NCI-H774 (cell line): ENCODE results near the gene NDUFA11.

ENCODE experiments used
- DNase-seq: peaks from one replicate; lab custom pipeline; 2025; lab: John Stamatoyannopoulos, UW

Gene NDUFA11

DNA sequence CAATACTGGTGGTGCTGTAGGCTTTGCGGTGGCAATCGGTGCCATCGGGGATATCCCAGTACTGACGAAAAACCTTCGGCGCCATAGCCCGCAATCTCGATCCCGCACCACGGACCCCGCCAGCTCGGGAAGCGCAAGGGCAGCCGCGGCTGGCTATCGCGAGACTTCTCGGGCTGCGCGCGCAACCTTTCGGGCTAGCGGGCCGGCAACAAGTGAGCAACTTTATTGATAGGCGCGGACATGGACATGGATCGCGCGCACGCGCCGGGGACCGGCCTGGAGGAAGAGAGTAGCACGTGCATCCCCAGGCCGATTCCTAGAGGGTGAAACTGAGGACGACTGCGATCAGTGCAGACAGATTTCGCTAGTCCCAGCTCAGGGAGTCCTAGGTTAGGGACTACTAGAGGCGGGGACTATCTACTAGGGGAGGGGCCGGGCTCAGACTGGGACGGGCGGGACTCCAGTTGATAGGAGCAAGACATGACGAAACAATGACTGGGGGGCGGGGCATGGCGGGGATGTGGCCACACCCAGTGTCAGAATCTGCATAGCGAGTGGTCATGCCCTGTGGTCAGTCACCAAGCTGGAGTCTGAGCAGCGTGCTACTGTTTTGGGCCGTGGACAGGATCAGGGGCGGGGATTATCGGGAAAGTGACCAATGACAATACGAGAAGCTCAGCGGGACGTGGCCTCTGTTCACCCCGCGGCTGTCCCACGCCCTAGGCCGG, at the start of gene NDUFA11:
TSS of gene NDUFA11 (minus strand) at position 167 of the 728 bp plus-strand sequence. CDS start at position 85, 82 bp downstream.
- DNase-seq = peak; percentile 92

DNA sequence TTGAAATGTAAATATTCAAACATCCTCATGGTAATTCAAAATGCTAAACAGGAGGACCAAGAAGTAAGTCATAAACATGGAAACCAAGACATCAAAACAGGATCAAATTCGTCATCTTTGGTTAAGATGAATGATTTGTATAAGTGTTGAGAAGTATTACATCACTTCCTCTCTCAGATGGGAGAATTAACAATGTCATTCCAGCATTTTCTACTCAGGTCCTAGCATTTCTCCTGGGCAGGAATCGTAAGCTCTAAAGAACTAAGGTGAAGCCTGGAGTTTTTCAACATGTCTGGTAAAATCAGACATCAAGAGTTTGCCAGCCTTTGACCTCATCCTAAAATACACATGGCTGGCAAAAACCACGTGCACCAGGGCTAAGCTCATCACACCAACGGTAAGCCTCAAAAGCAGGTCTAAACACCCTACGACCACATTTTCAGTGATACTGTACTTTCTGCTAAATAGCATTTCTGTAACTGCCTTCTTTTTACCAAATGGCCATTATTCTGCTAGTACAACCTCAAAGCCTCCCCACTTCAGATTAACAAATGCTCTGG, 49.5 kb upstream of the NDUFA11 start:
- DNase-seq = no peak

DNA sequence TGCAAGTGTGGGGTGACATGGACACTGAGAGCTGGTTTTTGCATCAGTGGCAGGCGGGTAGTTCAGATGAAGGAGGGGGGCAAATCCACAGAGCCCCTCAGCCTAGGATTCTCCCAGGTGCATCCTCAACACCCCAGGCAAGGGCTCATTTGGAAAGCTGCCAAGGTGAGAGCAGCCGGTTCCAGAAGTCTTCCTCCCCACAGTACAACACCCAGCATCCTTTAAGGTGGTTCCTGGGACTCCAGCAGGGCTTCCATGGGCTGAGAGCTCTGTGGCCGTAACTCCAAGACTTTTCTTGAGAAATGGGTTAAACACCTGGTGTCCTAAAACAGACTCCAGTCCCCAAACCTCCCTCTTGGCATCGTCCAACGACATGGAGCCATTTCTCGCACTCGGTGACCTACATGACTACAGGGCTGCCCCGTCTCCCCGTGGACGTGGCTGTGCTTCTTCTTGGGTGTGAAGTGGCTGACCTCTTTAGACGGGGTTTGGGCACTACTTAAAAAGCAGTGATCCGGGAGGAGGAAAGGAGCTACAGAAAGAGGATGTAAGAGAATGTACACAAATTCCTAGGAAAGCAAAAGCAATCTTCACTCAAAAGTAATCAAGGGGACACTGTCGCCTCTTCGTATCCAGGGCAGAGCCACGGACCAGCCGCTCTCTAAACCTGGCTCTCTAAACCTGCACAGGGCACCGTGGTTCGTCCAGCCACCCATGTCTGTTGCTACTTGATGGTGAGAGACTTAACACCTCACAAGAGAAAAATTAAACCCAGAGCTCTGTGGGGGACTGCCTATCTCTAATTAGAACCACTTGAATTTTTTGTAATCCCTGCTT, 48.8 kb upstream of the NDUFA11 start:
- DNase-seq = no peak

DNA sequence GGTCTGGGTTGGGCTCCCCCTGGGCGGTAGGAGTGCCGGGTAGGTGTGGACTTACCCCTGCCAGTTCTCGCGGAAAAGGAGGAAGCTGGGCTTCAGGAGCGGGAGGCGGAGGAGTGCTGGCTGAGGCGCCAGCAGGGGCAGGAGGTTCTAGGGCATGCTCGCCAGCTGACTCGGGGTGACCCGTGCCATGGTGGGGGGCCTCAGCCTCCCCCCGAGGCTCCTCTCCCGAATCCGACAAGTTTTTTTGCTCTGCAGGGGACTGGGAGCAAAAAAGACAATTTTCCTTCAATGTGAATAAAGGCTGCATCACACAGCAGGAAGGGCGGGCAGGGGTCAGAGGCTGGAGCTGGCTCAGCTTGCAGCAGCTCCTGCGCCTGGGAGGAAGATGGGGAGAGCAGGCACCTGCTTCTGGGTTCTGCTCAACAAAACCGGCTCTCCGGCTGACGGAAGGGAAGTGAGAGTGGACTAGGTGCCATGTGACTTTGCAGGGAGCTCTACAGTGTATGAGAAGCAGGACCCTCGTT, 47.8 kb upstream of the NDUFA11 start:
- no peak for DNase-seq

DNA sequence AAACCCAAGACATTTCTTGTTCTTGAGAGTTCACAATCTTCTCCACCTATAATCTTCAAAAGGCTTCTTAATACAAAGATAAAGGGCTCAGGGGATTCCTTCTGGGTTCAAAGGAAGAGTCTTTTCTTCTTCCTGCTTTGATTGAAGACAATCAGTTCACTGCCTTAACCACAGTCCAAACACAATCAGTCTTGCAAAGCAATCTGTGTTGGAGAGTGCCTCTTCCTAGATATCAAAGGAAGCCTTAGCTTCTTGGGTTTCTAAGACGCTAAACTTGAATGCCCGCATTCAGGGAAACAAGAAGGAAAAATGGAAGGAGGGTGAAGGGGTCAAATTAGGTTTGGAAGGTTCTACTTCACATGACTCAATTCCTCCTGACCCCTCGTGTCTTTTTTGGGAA, 47.2 kb upstream of the NDUFA11 start:
- DNase-seq = no peak

DNA sequence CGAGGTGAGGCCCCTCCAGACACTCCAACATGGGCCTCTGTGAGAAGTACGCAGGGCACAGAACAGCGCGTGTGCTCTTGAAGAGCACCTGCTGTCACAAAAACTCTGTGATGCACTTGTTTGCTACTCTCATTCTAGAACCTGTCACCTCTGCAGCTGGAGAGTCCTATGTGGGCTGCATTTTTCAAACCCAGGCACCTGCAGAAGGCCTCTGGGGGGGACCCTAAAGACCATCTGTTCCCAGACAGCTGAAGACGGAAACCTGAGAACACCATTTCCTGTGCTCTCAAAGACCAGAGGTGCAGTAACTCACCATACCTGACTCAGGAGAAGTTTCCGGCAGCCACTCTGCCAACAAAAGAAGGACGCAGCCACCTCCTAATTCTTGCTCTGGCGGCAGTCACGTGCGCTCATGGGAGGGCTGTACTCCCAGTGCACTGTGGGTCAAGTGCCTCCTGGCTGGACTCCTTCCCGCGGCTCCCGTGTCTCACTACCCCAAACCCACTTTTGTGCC, 46.3 kb upstream of the NDUFA11 start:
- DNase-seq = no peak

DNA sequence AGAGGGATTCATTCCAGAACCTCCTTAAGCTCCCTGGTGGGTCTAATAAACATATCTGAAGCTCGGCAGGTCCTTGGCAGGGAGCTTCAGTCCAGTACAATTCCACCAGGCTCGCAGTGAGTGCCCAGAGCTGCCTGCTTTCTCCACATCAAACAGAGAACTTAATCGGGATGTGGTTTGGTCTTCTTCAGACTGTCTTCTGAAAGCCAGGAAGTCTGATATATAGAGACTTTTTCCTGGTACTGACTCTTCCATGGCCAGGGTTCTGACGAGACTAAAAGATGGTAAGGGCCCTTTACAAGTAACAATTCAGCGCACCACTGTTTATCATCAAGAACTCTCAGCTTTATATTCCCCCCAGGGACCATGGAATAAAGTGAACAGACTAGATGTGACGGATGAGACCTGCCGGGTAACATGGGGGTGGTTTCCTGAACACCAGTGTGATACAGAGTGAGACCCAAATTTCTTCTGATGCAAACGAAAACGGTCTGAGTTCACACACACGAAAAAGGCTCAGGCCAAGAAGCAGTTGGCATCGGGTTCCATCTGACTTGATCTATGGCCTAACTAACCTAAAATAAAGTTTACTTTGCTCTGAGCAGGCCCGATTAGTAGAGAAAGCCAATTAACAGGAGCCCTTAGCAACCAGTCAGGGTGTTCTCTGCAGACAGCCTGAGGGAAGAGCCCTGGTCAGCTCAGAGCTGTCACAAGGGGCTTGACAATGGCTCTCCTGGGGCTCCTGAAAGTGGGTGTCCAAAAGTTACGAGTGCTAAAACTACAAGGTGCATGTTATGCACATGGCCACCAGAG, 45.4 kb upstream of the NDUFA11 start:
- DNase-seq = no peak

DNA sequence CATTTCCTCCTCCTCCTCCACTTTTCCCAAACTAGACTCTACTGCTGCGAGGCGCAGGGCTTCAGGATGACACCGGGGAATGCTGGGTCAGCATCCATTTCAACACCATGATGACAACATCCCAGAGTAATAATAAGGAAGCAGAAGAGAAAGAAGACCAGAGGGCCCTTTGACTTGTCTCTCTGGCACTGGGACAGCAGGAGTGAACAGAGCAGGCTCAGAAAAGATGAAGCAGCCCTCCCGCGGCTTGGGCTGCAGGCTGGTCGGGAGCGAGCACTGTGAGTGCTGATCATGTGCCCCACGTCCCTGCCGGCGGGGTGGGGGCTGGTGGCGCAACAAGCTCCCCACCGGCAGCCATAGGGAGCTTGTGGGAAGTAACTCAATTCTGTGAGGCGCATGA, 43.8 kb upstream of the NDUFA11 start:
- no peak for DNase-seq

DNA sequence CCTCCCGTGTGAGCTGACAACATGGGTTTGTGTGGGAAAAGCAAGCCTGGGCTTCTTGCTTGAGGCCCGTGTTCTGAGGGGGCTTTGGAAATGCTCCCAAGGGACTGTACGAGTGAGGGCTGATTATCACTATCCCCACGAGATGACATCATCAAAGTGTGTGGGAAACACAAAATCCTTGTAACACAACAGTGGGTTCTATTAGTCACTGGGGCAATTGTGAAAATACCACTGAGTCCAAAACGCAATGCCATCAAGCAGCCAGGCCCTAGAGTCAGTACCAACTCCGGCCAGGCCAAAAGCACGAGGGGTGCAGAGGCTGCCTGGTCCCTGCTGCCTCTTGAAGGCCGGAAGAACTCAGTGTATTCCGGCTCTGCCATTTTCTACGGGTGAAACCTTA, 40.0 kb upstream of the NDUFA11 start:
- no peak for DNase-seq

DNA sequence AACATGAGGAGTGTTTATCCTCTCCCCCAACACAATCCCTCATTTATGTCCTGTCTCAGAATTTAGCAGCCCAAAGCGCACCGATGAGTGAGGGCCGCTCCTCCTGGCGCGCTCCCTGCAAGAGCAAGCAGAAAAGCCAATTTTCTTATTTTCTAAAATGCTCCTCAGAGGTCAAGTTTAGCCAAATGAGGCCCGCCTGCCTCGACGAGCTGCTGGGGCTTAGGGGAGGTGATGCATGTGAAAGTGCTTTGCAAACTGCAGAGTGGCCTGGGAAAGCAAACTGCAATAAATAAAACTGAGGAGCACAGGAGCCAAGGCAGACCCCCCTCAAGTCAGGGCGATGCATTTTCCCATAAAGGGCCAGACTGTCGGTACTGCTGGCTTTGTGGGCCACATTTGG, 39.5 kb upstream of the NDUFA11 start:
- DNase-seq = no peak

DNA sequence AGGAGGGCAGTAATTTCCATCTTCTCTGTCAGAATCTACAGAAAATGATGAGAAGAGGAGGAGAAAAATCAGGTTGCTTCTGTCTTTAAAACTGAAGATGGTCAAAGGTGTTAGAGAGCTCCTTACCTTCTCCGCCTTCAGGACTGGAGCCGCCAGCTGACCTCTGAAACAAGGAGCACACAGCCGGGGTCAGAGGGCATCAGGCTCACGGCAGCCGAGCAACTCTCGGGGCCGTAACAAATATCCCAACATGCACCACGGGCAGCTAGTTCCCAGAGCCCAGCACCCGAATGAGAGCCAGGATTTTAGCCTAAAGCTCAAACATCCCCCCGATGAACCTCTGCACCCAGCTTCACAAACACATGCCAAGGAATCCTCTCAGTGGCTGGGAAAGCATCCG, 38.1 kb upstream of the NDUFA11 start:
- DNase-seq = no peak

DNA sequence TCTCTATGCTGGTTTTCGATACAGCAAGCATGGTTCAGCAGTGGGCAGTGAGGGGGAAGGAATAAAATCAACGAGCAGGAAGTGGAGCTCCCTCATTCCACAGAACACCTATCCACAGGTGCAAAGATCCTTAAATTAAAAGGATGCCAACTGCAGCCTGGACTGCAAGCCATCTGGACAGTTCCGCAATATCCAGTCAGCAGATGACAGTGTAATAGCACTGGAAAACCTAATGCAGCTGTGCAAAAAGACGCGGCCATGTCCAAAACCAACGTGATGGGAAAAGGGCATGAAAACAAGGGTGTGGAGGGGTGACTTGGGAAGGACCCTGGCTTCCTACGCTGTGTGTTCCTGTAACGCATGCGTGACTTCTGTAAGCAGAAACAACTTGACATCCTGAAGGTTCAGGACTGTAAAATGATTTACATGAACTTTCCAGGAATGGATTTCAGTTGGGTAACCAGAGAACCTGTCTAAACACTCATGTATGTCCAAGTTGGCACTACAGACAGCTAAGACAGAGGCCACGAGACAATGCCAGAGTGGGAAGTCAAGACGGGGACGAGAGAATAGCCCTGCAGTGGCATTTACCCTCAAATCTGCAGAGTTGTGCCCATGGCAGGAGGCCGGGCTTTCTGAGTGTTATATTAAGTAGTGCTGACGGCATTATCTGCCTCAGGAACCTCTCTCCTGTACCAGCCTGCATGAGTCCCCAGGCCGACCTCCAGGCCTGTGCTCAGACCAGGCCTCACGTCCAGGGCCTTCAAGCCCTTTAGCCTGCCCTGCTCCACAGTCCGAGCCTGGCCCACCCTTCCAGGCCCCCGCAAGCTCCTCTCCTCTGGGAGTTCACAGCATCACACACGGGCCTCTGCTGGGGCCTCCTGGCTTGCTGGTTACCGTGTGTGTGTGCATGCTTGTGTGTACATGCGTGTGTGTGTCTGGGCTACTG, 36.9 kb upstream of the NDUFA11 start:
- no peak for DNase-seq

DNA sequence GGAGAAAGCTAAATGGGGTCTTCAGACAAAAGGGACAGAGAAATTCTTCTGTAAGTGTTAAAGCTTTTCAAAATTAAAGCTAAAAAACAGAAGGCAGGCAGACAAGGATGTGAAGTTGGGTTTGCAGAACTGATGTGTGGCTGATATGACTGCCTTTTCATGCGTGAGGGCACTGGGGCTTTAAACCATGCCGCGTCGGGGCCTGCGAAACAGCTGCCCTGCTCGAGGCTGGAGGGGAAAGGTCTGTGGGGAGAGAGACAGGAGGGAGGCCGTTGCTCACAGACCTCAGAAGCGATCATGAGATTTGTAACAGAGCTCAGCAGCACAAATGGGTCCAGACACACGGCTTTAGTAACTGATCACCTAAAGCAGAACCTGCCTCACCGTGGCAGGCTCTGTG, 34.0 kb upstream of the NDUFA11 start:
- DNase-seq = no peak

DNA sequence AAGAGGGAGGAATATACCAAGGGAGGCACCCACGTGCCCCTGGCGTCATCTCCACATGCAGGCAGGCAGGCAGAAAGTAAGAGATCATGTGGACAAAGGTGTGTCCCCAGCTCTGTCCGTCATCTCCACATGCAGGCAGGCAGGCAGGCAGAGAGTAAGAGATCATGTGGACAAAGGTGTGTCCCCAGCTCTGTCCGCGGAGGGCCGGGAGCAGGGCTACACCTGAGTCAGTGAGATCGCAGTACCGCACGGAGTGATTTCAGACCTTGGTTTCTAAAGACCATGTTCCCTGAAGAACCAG, 32.7 kb upstream of the NDUFA11 start:
- DNase-seq = no peak

DNA sequence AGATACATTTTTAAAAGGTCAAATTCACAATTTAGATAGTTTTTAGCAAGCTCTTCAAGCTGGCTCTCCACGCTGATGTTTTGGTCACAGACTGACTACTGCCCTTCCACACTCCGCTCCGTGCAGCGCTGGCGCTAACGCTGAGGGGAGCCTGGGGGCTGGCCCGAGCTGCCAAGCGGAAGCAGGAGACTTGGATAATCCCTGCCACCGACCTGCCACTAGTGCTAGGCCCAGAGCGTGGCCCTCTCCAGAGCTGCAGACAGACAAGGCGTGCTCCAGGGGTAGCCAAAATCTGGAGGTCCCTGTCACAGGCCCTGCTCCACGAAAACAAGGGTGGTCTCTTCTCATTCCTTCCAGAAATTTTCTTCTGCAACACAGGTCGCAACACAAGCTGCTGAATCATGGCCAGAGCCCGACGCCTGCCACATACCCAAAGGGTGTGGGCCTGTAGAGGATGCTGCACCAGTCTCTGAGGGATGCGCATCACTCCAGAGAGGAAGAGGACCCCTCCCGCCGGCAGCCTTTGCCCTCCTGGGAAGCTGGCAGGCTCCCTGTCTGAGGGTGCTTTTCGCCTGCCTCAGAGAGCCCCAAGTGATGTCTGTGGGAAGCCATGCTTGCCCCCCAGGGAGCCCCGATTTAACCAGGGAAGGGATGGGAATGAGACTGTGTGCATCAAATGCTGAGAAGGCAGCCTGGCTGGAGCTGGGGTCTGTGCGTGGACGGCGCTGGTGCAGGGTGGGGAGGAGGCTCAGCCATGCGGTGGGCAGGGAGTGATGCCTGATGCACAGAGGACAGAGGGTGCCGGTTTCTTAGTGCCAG, 32.1 kb upstream of the NDUFA11 start:
- DNase-seq = no peak

DNA sequence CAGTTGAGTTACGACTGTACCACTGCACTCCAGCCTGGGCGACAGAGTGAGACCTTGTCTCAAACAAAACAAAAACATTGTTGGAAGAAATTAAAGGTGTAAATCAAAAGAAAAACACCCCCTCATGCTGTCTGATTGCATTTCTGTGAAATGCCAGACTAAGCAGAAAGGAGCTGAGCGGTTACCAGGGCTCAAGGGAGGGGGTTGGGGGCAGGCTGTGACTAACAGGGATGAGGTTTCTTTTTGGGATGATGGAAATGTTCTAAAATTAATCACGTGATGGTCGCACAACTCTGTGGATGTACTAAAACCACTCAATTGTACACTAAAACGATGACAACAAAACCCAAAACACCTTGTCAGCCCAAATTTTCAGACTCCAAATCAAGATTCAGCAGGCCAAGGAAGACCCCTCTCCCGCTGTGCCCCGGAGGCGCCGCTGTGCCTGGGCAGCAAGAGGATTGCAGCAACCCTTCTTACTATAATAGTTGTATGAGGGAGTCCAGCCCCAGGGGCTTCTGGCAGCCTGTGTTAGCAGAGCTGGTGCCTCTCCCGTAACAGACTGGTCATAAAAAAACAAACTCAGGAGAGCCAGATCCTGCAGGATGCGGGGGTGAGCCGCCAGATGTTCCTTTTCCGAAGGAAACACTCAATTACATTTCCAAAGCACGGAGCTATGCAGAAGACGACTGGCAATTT, 31.3 kb upstream of the NDUFA11 start:
- DNase-seq = no peak

DNA sequence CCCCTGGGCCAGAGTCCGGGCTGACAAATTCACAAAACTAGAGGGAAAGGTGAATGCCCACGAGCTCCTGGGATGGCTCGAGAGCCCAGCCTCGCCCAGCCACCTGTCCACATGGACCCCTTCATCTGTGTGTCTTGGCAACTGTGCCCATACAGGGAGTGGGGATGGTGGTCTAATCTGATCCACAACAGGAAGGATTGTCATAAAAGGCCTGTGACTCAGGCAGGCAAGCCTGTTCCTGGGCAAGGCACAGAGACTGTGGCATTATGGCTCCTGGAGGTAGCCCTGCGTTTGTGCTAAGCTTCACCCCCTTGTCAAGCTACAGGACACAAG, 30.4 kb upstream of the NDUFA11 start:
- no peak for DNase-seq

DNA sequence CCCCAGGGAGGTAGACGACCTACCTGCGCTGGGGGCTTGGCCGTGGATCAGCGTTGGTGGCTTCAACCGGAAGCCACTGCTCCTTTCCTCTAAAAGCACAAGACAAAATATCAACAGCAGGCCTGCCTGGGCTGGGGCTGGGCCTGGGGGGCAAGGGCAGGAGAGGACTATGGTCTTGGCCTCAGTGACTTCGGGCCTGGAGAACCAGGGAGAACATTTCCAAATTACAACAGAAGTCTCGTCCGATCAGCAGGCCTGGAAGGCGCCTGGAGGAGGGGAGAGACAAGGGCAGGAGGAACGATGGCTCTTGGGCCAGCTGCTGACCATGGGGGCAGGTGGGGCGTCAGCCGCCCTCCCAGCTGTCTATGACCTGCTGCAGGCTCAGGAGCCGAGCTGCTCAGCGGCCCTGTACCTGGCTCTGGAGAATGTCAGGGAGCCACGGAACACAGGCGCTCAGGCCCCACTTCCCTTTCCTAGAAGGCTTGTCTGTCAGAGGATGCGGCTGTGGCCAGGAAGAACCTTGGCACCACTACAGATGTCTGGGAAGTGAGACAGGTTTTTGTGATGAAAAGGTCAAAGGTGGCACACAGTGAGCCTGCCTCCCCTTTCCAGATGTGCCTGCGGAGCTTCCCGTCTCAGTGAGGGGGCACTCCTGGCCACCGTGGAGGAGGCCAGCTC, 29.9 kb upstream of the NDUFA11 start:
- DNase-seq = no peak
